HG03175 (cell line): ENCODE results near the gene HK1.

Experiments used
- ATAC-seq: cut with Tn5 transposase; IDR thresholded peaks from one replicate; pipeline ENCODE4 v1.9.1; 2021; ENCODE audit warnings: mild to moderate bottlenecking, moderate library complexity; ENCODE audit not compliant: unreplicated experiment

The HK1 gene

DNA sequence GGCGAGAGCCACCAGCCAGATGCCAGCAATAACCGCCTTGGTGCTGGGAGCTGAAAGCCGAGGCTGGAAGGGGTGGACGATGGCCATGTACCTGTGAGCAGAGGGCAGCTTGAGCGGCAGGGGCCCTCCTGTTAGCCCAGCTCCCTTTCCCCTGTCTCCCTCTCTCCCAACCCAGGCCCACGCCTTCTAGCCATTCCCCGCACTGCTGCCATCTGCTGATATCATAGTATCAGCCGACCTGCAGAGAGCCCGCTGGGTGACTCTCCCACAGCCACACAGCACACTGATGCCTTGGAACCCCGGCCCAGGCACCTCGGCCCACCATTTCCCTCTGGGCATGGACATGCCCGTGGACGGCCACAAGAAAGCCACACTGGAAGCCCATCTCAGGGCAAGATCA is 136.8 kb downstream of the HK1 start:
- ATAC-seq: no peak

- no peak for ATAC-seq
These were observed 137.7 kb downstream of the HK1 start for GRCh38 chr10:69415951-69416350.

- no peak for ATAC-seq
These were observed 138.4 kb downstream of the HK1 start, which contains the start of gene TACR2 for GRCh38 chr10:69416695-69417094. TACR2 (minus strand) TSS chr10:69416918; CDS start chr10:69416323, 595 bp downstream.

DNA sequence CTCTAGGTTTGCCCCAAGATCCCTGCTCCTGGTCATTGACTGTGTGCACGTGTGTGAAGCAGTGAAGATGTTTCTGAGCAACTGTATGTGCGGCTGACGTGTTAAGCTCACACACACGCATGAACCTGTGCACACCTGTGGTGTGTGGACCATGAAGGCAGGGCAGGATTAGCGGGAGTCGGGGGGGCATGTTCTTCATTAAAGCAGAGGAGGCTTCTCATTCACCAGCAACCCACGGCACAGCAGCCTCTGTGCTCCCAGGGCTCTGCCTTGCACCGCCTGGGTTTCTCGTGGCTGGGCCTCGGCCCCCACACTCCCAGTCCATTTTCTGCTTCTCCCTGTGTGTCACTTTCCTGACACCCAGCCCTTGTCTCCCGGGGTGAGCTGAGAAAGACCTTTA is 139.2 kb downstream of the HK1 start:
- ATAC-seq: no peak

GRCh38 chr10:69418052-69418752 is 139.9 kb downstream of the HK1 start:
- ATAC-seq: no peak

DNA sequence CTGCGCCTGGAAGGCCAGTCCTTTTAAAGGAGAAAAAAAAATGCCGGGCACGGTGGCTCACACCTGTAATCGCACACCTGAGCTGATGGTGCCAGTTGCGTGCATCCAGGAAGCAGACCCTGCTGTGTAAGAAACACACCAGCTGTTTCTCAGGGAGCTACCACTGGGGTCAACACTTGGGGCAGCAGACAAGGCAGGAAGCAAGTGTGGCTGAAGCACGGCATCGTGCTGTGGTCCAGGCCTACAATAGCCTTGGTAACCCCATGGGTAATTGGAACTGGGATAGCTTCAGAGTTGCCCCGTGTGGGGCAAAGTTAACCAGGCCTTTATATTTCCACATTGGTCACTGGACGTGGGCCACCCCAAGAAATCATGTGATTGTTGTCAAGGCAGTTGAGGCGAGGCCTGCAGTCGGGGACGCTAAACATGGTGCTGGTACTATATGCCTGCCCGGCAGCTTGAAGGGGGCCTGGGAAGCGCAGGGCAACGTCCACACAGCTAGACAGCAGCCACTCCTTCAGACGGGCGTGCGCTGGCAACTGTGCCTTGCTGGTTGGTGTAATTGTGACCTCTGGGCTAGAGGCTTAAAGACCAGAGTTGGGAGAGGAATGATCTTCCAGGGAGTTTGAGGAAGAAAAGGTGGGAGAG is 140.9 kb downstream of the HK1 start:
- no peak for ATAC-seq

DNA sequence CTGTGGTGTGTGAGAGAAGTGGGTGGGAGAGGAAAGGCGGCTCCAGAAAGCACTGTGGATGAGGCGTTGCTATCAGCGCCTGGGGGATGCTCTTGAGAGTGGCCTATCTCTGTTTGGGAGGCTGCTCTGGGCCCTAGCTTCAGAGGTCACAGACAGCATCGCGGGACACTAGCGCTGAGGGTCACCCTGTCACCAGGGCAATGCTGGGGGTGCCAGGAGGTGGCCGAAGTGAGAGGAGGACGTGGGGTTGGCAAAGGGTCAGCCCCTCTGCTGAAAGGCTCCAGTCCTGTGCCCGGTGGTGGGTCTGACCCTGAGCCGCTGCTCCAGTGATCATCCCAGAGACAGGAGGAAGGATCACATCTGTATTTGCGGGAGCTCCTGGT is 141.4 kb downstream of the HK1 start:
- ATAC-seq: no peak

DNA sequence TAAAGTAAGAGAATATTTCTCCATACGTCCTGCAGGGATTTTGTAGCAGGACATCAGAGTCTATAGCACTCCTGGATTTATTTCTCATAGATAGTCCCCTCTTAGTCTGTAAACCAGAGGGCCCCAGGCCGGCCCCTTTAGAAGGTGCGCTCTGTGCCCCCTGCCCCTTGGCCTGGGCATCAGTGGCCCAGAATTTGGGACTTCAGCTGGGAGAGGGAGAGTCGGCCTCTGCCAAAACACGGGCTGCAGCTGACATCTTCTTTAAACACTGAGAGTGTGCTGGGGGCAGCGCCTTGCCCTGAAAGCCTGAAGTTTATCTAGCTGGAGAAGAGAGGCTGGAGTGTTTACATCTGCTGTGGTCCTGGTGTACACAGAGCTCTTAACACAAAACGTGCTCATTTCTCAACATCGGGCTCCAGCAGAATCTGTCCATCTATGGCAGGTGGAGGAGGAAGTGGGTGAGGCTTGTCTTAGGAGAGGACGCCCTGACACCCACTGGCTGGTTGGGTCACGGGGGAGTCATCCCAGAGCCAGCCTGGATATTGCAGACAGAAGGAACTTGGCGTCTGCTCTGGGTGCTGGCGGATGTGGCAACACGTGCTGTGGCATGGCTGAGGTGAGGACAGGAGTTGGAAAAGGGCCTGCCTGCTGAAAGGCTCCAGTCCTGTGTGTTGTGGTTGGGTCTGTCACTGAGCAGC is 143.5 kb downstream of the HK1 start:
- no peak for ATAC-seq

- no peak for ATAC-seq
These were observed 144.4 kb downstream of the HK1 start for GRCh38 chr10:69422676-69423075.

DNA sequence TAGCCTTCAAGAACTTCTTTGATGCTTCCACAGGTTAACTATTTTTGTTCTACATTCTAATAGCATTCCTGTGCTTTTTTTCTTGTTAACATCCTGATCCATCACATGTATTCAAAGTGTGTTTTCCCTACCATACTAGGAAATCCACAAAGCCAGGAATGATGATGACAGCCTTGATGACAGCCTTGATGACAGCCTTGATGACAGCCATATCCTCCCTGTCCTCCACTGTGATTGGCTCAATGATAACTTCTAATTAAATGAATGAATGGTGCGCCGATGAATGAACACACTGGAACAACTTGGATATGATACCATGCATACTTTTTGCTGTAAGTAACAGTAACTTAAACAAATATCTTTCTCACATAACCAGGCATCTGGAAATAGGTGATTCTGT is 146.7 kb downstream of the HK1 start:
- ATAC-seq: no peak

GRCh38 chr10:69425511-69426298 is 147.4 kb downstream of the HK1 start:
- no peak for ATAC-seq

DNA sequence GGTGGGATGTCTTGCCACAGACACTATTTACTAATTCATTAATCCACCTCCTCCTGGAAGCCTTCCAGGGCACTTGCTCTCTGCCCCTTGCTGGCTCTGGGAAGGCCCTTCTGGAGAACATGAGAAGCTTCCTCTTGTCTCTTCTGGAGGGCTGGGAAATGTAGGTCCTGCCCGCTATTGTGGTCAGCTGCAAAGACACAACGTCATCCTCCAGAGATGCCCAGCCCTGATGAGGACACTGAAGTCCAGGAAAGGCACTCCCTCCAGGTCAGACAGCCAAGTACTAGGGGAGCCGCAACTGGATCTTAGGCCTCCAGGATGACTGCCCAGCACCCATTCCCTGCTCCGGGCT is 148.1 kb downstream of the HK1 start:
- no peak for ATAC-seq

DNA sequence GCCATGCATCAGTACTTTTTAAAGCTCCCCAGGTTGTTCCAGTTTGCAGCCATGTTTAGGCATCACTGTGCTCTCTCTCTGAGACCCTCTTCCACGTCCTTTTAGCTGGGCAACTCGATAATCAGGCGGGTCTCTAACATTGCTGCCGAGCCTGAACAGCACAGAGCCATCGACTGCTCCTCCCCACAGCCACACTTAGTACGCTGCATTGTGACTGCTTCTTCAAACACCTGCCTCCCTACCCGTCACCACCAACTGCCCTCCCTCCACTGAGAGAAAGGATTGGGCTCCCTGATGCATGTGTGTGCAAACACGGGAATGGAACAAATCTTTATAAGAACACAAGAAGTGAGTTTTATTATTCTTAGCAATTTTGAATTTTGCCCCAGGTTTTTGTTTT is 149.9 kb downstream of the HK1 start:
- no peak for ATAC-seq

DNA sequence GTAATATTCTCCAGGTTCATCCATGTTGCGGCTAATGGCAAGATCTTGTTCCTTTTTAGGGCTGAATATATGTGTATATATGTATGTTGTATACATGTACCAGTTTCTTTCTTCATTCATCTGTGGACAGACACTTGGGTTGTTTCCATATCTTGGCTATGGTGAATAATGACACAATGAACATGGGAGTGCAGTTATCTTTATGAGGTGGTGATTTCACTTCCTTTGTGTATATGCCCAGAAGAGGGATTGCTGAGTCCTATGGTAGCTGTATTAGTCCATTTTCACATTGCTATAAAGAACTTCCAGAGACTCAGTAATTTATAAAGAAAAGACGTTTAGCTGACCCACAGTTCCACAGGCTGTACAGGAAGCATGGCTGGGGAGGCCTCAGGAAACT is 155.9 kb downstream of the HK1 start:
- ATAC-seq: no peak

DNA sequence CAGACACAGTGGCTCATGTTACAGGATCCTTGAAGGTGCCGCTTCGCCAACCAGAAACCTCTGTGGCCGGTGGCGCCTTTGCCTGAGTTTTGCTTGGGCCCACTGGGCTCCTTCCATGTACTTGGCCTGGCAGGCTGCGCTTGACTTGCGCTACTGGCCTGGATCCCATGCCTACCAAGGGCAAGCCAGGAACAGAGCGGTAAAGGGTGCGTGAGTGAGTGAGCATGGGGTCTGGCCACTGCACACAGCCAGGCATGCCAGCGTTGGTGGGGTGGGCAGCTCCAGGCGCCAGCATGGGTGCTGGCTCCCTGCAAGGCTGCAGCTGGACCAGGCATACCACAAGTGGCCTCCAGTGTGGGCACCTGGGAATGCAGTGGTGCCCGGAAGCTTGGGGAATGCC is 156.6 kb downstream of the HK1 start:
- no peak for ATAC-seq

DNA sequence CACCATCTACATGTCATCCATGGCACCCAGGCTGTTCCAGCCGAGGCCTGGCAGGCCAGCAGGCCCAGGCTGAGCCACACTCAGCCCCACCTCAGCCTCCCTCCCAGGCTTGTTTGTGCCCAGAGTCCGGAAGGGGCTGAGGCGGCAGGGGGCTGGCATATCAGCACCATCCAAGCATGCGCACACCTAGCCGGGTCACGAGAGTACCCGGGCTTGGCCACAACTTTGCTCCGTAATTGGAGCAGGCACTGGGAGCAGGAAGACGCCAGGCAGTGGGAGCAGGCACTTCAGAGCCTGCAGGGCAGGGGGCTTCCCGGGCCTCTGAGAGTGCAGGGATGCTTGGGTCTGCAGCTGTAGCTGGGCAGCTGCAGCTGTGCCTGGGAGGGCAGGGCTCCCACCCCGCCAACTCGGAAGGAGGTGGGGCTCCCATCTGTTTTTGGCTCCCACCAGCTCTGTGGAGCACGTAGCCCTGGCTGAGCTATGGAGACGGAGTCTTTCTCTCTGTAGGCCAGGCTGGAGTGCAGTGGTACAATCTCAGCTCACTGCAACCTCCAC is 157.7 kb downstream of the HK1 start:
- ATAC-seq: no peak

GRCh38 chr10:69437321-69438259 is 159.3 kb downstream of the HK1 start:
- ATAC-seq: no peak

- no peak for ATAC-seq
These were observed 160.4 kb downstream of the HK1 start for GRCh38 chr10:69438536-69439349.

- no peak for ATAC-seq
These were observed 161.0 kb downstream of the HK1 start for GRCh38 chr10:69439350-69439739.
